Effector CD8-positive, alpha-beta T cell (primary cell): Measurements from ENCODE around the gene ITK.

Source experiments
- DNase-seq: peaks from one replicate; lab custom pipeline; 2025; lab: John Stamatoyannopoulos, UW

Gene ITK

GRCh38 chr5:157279605-157280239, 99.1 kb downstream of the ITK start:
- DNase-seq, result no peak

- DNase-seq, result no peak
Observed at GRCh38 chr5:157280927-157281326, 100.3 kb downstream of the ITK start.

GRCh38 chr5:157282150-157282549, 101.5 kb downstream of the ITK start:
- no peak for DNase-seq

GRCh38 chr5:157283434-157283833, 102.8 kb downstream of the ITK start:
- DNase-seq, result no peak

GRCh38 chr5:157284458-157285212, 104.0 kb downstream of the ITK start:
- DNase-seq, result no peak

GRCh38 chr5:157285310-157286035, 104.8 kb downstream of the ITK start:
- DNase-seq, result no peak

GRCh38 chr5:157286761-157287211, 106.1 kb downstream of the ITK start:
- DNase-seq, result no peak

- no peak for DNase-seq
Observed at GRCh38 chr5:157288405-157289163, 107.9 kb downstream of the ITK start.

- DNase-seq, result no peak
Observed at GRCh38 chr5:157289164-157289819, 108.7 kb downstream of the ITK start.

GRCh38 chr5:157290156-157290980, 109.7 kb downstream of the ITK start:
- no peak for DNase-seq

GRCh38 chr5:157290981-157291711, 110.5 kb downstream of the ITK start:
- no peak for DNase-seq

- DNase-seq, result no peak
Observed at GRCh38 chr5:157292599-157292998, 112.0 kb downstream of the ITK start.

- no peak for DNase-seq
Observed at GRCh38 chr5:157294407-157295091, 113.9 kb downstream of the ITK start.

GRCh38 chr5:157295247-157295646, 114.6 kb downstream of the ITK start:
- DNase-seq, result no peak

- DNase-seq, result no peak
Observed at GRCh38 chr5:157300564-157300963, 119.9 kb downstream of the ITK start.

GRCh38 chr5:157301066-157301465, 120.4 kb downstream of the ITK start:
- DNase-seq, result no peak

GRCh38 chr5:157303023-157303422, 122.4 kb downstream of the ITK start:
- no peak for DNase-seq

GRCh38 chr5:157303667-157304327, 123.2 kb downstream of the ITK start:
- peak; percentile 24 for DNase-seq
